Immature natural killer cell (primary cell): ENCODE measurements around the gene MAJIN. TPM values are rescaled to one million over a fixed set of nuclear protein-coding genes. Genes with fewer than 3 reads are reported as not detected.
A peak's percentile ranks its signal among the peaks of the same experiment; 100 is the strongest.

Experiments used
- DNase-seq, 3 donors: peaks; one replicate each; pipeline ENCODE4 v3.0.0; 2022; ENCODE audit warnings: mixed read lengths in 1 of 3
- H3K27ac Mint-ChIP-seq, 6 donors: one replicate each; pipeline ENCODE4 v1.8.0; 2020; ENCODE audit warnings: mixed read lengths in 6 of 6, mild to moderate bottlenecking in 5 of 6, inconsistent platforms in 4 of 6, moderate library complexity in 3 of 6
- H3K27me3 Mint-ChIP-seq, 3 donors: one replicate each; pipeline ENCODE4 v1.8.0; 2020 to 2021; ENCODE audit warnings: low read depth in 3 of 3, mild to moderate bottlenecking in 3 of 3, mixed read lengths in 3 of 3, moderate library complexity in 3 of 3, inconsistent platforms in 1 of 3
- H3K36me3 Mint-ChIP-seq, 3 donors: one replicate each; pipeline ENCODE4 v1.8.0; 2020; ENCODE audit warnings: mixed read lengths in 3 of 3, inconsistent platforms in 2 of 3, mild to moderate bottlenecking in 2 of 3
- H3K4me1 Mint-ChIP-seq, 2 donors: one replicate each; pipeline ENCODE4 v1.8.0; 2020; ENCODE audit warnings: inconsistent platforms in 2 of 2, mild to moderate bottlenecking in 2 of 2, mixed read lengths in 2 of 2, moderate library complexity in 1 of 2
- H3K4me3 Mint-ChIP-seq, 5 donors: one replicate each; pipeline ENCODE4 v1.8.0; 2020; ENCODE audit warnings: mild to moderate bottlenecking in 5 of 5, mixed read lengths in 5 of 5, inconsistent platforms in 3 of 5, moderate library complexity in 3 of 5
- H3K9me3 Mint-ChIP-seq, 6 donors: one replicate each; pipeline ENCODE4 v1.8.0; 2020; ENCODE audit warnings: mild to moderate bottlenecking in 6 of 6, mixed read lengths in 6 of 6, inconsistent platforms in 4 of 6, moderate library complexity in 3 of 6
- polyA plus RNA-seq, 3 donors: library from polyadenylated mRNA; unstranded; fragments of 300-500 nt; fragmentation: Illumina TruSeq; gene quantifications; one replicate each; pipeline ENCODE4 v1.2.3, GENCODE V29; 2021

MAJIN gene
- polyA plus RNA-seq, 3 donors from 2014 or later, result not detected

DNA sequence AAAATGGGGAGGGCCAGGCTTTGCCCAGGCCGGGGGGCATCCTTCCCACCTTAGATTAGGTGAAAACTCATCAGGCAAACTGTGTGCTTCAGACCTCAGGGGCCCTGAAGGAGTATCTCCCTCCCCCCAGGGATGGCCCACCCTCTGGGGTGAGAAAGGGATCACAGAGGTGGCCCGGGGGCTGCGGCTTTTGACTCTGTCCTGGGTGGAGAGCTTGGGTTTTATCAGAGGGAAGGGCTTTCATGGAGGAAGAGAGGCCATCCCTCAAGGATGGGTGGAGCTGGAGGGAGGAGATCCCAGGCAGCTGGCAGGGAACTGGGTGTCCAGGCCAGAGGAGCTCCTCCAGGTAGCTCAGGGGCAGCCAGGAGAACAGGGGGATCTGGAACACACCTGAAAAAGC, 50.5 kb downstream of the MAJIN start:
- no peak overlapping the region for H3K27ac Mint-ChIP-seq
- no peak for DNase-seq
- H3K36me3 Mint-ChIP-seq, result no peaks in the 10 kb centered on the region
- peaks cover 4 to 12% (median 6%) of the 10 kb centered on the region in 3 donors for H3K27me3 Mint-ChIP-seq
- H3K4me1 Mint-ChIP-seq, result peaks cover 27 to 31% of the 10 kb centered on the region in 2 donors
- H3K4me3 Mint-ChIP-seq, result no peak overlapping the region
- no peaks in the 10 kb centered on the region for H3K9me3 Mint-ChIP-seq

GRCh38 chr11:64920124-64920523, 51.8 kb downstream of the MAJIN start:
- DNase-seq, result no peak
- no peak overlapping the region for H3K27ac Mint-ChIP-seq
- H3K27me3 Mint-ChIP-seq, result peaks cover 6 to 16% (median 9%) of the 10 kb centered on the region in 3 donors
- peaks cover 34 to 37% of the 10 kb centered on the region in 2 donors for H3K4me1 Mint-ChIP-seq
- no peaks in the 10 kb centered on the region for H3K9me3 Mint-ChIP-seq
- no peaks in the 10 kb centered on the region for H3K36me3 Mint-ChIP-seq
- H3K4me3 Mint-ChIP-seq, result no peak overlapping the region

GRCh38 chr11:64919627-64920026, 52.3 kb downstream of the MAJIN start:
- Mint-ChIP-seq H3K36me3 (peaks cover 0 to under 1% (median 0%) of the 10 kb centered on the region in 3 donors), H3K27ac (no peak overlapping the region), H3K4me1 (peaks cover 34 to 39% of the 10 kb centered on the region in 2 donors), H3K4me3 (no peak overlapping the region), H3K27me3 (peaks cover 6 to 16% (median 9%) of the 10 kb centered on the region in 3 donors), H3K9me3 (no peaks in the 10 kb centered on the region)
- DNase-seq, result no peak

GRCh38 chr11:64918017-64918416, 53.9 kb downstream of the MAJIN start:
- Mint-ChIP-seq H3K36me3 (peaks cover 0 to 3% (median 0%) of the 10 kb centered on the region in 3 donors), H3K9me3 (no peaks in the 10 kb centered on the region), H3K27me3 (peaks cover 6 to 16% (median 10%) of the 10 kb centered on the region in 3 donors), H3K4me1 (peaks cover 26 to 32% of the 10 kb centered on the region in 2 donors), H3K4me3 (peak overlapping the region; percentile 95 to 98 (median 97)), H3K27ac (peak overlapping the region; percentile 93 to 100 (median 99))
- no peak for DNase-seq

DNA sequence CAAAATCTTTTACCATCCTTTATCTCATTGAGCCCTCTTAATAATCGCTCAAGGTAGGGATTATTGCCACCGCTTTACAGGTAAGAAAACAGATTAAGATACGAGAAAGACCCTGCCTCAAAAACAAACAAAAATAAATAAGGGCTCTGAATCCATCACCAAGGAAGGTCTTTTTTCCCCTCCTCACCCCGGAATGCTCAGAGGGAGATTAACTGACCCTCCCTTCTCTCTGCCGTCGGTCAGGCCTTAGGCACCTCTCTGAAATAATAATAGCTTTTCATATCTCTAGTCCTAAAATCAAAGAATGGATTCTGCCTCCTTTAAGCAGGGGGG, 54.3 kb downstream of the MAJIN start:
- no peak for DNase-seq
- Mint-ChIP-seq H3K36me3 (peaks cover 0 to 3% (median 0%) of the 10 kb centered on the region in 3 donors), H3K27me3 (peaks cover 6 to 16% (median 13%) of the 10 kb centered on the region in 3 donors), H3K4me3 (peak overlapping the region; percentile 95 to 98 (median 97)), H3K27ac (peak overlapping the region; percentile 93 to 100 (median 99)), H3K4me1 (peaks cover 26 to 32% of the 10 kb centered on the region in 2 donors), H3K9me3 (no peaks in the 10 kb centered on the region)

DNA sequence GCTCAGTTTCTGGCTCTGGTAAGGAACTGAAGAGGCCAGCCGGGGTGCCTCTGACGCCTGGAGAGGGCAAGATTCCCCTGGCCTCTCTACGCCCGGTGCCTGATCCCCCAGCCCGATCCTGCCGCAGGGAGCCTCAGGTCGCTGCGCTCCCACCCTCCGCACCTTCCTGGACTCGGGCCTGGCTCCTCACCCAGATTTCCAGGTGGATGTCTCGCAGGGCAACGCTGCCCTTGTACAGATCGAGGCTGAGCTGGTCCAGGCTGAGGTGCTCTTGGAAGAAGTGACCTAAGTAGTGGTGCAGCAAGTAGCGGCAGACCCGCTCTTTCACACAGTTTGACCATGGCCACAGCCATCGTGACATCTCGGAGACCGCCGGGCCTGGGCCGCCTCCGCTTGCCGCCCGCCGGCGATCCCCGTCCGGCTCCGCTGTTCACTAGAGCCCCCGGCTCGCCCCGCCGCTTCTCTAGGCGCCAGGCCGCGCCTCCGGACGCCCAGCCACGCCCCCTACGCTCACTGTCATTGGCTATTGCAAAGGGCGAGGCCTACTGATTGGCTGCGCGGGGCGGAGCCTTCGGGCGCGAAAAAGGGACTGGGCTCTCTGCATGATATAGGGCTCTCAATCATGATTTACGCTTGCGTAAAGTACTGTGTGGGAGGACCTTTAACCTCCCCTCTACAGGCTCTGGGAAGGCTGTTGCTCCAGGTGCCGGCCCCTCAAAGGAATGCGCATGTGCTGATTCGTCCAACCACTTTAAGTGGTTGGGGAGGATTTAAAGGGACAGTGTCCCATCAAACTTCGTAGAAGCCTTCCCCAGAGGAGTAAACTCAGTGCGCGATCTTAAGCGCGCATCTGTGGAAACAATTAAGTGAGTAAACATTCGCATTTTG, 54.9 kb downstream of the MAJIN start, which contains the start of gene ATG2A:
TSS of gene ATG2A (minus strand) at position 435 of the 888 bp plus-strand sequence. CDS start at position 361, 74 bp downstream.
- Mint-ChIP-seq H3K36me3 (peaks cover 0 to 3% (median 0%) of the 10 kb centered on the region in 3 donors), H3K27ac (peak within 1 kb of the TSS; percentile 93 to 100 (median 99)), H3K4me3 (peak within 1 kb of the TSS; percentile 95 to 98 (median 97)), H3K9me3 (no peaks in the 10 kb centered on the region), H3K27me3 (peaks cover 6 to 16% (median 13%) of the 10 kb centered on the region in 3 donors), H3K4me1 (peaks cover 26 to 32% of the 10 kb centered on the region in 2 donors)
- peak; percentile 98 to 99 (median 99) for DNase-seq

GRCh38 chr11:64916040-64916774, 55.7 kb downstream of the MAJIN start:
- H3K27ac Mint-ChIP-seq, result peak overlapping the region; percentile 93 to 100 (median 99)
- H3K9me3 Mint-ChIP-seq, result no peaks in the 10 kb centered on the region
- peak; percentile 72 to 79 (median 77) for DNase-seq
- H3K4me1 Mint-ChIP-seq, result peaks cover 27 to 32% of the 10 kb centered on the region in 2 donors
- H3K4me3 Mint-ChIP-seq, result peak overlapping the region; percentile 95 to 98 (median 97)
- peaks cover 5 to 8% (median 6%) of the 10 kb centered on the region in 3 donors for H3K36me3 Mint-ChIP-seq
- H3K27me3 Mint-ChIP-seq, result peaks cover 9 to 20% (median 15%) of the 10 kb centered on the region in 3 donors

DNA sequence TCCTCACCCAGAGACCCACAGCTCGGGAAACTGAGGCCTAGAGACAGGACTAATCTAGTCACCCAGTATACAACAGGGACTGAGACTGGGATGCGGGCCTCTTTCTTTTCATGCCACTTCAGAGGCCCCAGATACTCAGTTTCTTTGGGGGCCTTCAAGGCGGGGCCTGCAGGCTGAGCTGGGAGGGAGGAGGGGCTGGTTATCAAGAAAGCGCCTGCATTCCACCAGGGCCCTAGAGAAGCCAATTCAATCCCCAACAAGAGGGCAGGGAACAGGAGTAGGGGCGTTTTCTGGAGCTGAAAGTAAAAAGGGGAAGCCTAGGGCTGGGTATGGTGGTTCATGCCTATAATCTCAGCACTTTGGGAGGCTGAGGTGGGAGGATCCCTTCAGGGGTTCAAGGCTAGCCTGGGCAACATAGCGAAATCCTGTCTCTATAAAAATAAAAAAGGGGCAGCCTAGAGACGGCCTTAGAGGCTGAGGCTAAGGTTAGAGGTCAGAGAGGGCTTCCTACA, 56.5 kb downstream of the MAJIN start:
- Mint-ChIP-seq H3K9me3 (no peaks in the 10 kb centered on the region), H3K27me3 (peaks cover 9 to 20% (median 15%) of the 10 kb centered on the region in 3 donors), H3K36me3 (peaks cover 5 to 8% (median 6%) of the 10 kb centered on the region in 3 donors), H3K27ac (peak overlapping the region; percentile 93 to 100 (median 99)), H3K4me3 (peak overlapping the region; percentile 95 to 98 (median 97)), H3K4me1 (peaks cover 27 to 32% of the 10 kb centered on the region in 2 donors)
- DNase-seq, result no peak

- H3K27ac Mint-ChIP-seq, result peak overlapping the region in 1 of 6 donors; percentile 17
- no peaks in the 10 kb centered on the region for H3K9me3 Mint-ChIP-seq
- peaks cover 5 to 8% (median 6%) of the 10 kb centered on the region in 3 donors for H3K36me3 Mint-ChIP-seq
- no peak overlapping the region for H3K4me3 Mint-ChIP-seq
- H3K27me3 Mint-ChIP-seq, result peaks cover 9 to 20% (median 15%) of the 10 kb centered on the region in 3 donors
- H3K4me1 Mint-ChIP-seq, result peaks cover 27 to 32% of the 10 kb centered on the region in 2 donors
- DNase-seq, result no peak
Measured at GRCh38 chr11:64914123-64914522, 57.8 kb downstream of the MAJIN start.

- Mint-ChIP-seq H3K36me3 (peaks cover 6 to 13% (median 8%) of the 10 kb centered on the region in 3 donors), H3K9me3 (no peaks in the 10 kb centered on the region), H3K27ac (peak overlapping the region in 1 of 6 donors; percentile 28), H3K27me3 (peaks cover 9 to 20% (median 17%) of the 10 kb centered on the region in 3 donors), H3K4me1 (peaks cover 27 to 32% of the 10 kb centered on the region in 2 donors), H3K4me3 (no peak overlapping the region)
- no peak for DNase-seq
Measured at GRCh38 chr11:64913171-64913727, 58.7 kb downstream of the MAJIN start.

DNA sequence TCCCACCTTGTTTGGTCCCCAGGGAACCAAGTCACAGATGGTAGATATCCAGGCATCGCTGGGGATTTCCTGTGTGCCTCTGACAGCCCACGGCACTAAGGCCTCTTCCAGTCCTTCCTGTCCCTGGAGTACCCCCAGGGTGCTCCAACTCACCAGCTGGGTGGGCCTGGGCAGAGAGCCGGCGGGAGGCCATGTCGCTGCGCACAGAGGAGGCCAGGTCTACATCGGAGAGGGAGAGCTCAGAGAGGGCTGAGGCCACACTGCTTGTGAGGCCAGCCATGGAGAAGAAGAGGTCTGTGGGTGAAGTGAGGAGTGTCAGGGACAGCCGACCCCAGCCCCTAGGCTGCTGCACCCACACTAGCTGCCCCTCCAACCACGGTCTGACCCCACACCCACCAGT, 60.2 kb downstream of the MAJIN start:
- Mint-ChIP-seq H3K4me3 (no peak overlapping the region), H3K27me3 (peaks cover 5 to 16% (median 11%) of the 10 kb centered on the region in 3 donors), H3K36me3 (peaks cover 10 to 18% (median 13%) of the 10 kb centered on the region in 3 donors), H3K4me1 (peaks cover 18 to 20% of the 10 kb centered on the region in 2 donors), H3K27ac (peak overlapping the region in 2 of 6 donors; percentile 13 to 80), H3K9me3 (no peaks in the 10 kb centered on the region)
- DNase-seq, result no peak

DNA sequence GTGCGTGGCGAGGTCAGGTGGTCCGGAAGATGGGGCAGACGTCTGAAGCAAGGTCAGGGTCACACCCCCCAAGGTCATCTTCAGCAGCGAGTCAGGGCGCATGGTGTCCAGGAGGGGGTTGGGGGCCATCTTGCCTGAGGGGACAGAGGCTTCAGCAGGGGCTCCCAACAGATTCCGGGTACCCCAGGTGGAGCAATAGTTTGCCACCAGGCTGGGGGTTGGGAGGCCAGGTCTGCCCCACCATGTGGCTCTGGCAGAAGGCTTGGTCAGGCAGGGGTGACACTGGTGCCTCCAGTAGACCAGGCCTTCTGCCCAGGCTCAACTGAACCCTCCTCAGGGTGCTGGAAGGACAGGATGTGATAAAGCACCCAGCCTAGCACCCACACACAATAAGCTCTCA, 60.8 kb downstream of the MAJIN start:
- Mint-ChIP-seq H3K4me1 (peaks cover 13 to 15% of the 10 kb centered on the region in 2 donors), H3K9me3 (no peaks in the 10 kb centered on the region), H3K4me3 (no peak overlapping the region), H3K36me3 (peaks cover 10 to 18% (median 13%) of the 10 kb centered on the region in 3 donors), H3K27me3 (peaks cover 5 to 14% (median 5%) of the 10 kb centered on the region in 3 donors), H3K27ac (peak overlapping the region in 1 of 6 donors; percentile 13)
- DNase-seq, result no peak
